GM12878 (cell line): ENCODE results near the gene IRF9. TPM values are rescaled to one million over a fixed set of nuclear protein-coding genes. Genes with fewer than 3 reads are reported as not detected.
A peak's percentile ranks its signal among the peaks of the same experiment; 100 is the strongest.

ENCODE experiments used
- BACH1 ChIP-seq: fragments of 450-650 bp; IDR thresholded peaks from 2 replicates; pipeline ENCODE4 v1.6.1; 2017; ENCODE audit warnings: mild to moderate bottlenecking, borderline replicate concordance
- CBX3 ChIP-seq: fragments of 200-600 bp; sonication (generic); IDR thresholded peaks from 2 replicates; pipeline ENCODE4 v1.6.1; 2016; ENCODE audit warnings: low read depth, borderline replicate concordance
- DPF2 ChIP-seq: fragments of 450-650 bp; IDR thresholded peaks from 2 replicates; pipeline ENCODE4 v1.6.1; 2017; ENCODE audit warnings: mild to moderate bottlenecking
- FOXK2 ChIP-seq: fragments of 450-650 bp; IDR thresholded peaks from 2 replicates; pipeline ENCODE4 v1.6.1; 2017; ENCODE audit warnings: mild to moderate bottlenecking, moderate library complexity
- GATAD2B ChIP-seq: fragments of 450-650 bp; conservative IDR thresholded peaks from 2 replicates; pipeline ENCODE4 v1.6.1; 2017; ENCODE audit warnings: low read depth, mild to moderate bottlenecking, moderate library complexity
- MEF2B ChIP-seq: fragments of 450-650 bp; IDR thresholded peaks from 2 replicates; pipeline ENCODE4 v1.6.1; 2018; ENCODE audit warnings: mild to moderate bottlenecking, moderate library complexity; ENCODE audit not compliant: partially characterized antibody, poor library complexity, severe bottlenecking
- MTA2 ChIP-seq: fragments of 450-650 bp; IDR thresholded peaks from 2 replicates; pipeline ENCODE4 v1.6.1; 2016; ENCODE audit warnings: low read depth, mild to moderate bottlenecking, moderate library complexity
- MYC ChIP-seq: IDR thresholded peaks from 2 replicates; pipeline ENCODE4 v1.6.1; 2011; ENCODE audit warnings: mild to moderate bottlenecking, low read length, moderate library complexity, inconsistent platforms; ENCODE audit not compliant: insufficient read depth, insufficient replicate concordance, insufficient read length, severe bottlenecking
- POLR2A ChIP-seq: IDR thresholded peaks from 2 replicates; pipeline ENCODE4 v1.6.1; 2011; ENCODE audit warnings: low read depth, mild to moderate bottlenecking, low read length
- POU2F2 ChIP-seq: IDR thresholded peaks from 3 replicates; pipeline ENCODE4 v1.6.1; 2011; ENCODE audit warnings: low read depth, mild to moderate bottlenecking, low read length, borderline replicate concordance
- RB1 ChIP-seq: fragments of 450-650 bp; formaldehyde crosslinking; IDR thresholded peaks from 2 replicates; pipeline ENCODE4 v1.6.1; 2017; ENCODE audit warnings: mild to moderate bottlenecking, borderline replicate concordance
- RBBP5 ChIP-seq: fragments of 200-600 bp; sonication (generic); conservative IDR thresholded peaks from 2 replicates; pipeline ENCODE4 v1.6.1; 2016
- RELB ChIP-seq: fragments of 450-650 bp; IDR thresholded peaks from 2 replicates; pipeline ENCODE4 v1.6.1; 2017; ENCODE audit warnings: low read depth, mild to moderate bottlenecking, moderate library complexity
- SIX5 ChIP-seq: IDR thresholded peaks from 2 replicates; pipeline ENCODE4 v1.6.1; 2011; ENCODE audit warnings: mild to moderate bottlenecking, low read depth, low read length, moderate library complexity; ENCODE audit not compliant: severe bottlenecking
- SMAD5 ChIP-seq: IDR thresholded peaks from 2 replicates; pipeline ENCODE4 v1.6.1; 2016; ENCODE audit warnings: antibody characterized with exemption, low read depth
- SP1 ChIP-seq: IDR thresholded peaks from one replicate; pipeline ENCODE4 v1.6.1; 2011; ENCODE audit warnings: low read depth, low read length
- STAT1 ChIP-seq: fragments of 450-650 bp; conservative IDR thresholded peaks from 2 replicates; pipeline ENCODE4 v1.6.1; 2014; ENCODE audit warnings: antibody characterized with exemption, mild to moderate bottlenecking
- TAF1 ChIP-seq: IDR thresholded peaks from 2 replicates; pipeline ENCODE4 v1.6.1; 2011; ENCODE audit warnings: mild to moderate bottlenecking, low read depth, low read length, borderline replicate concordance
- TARDBP ChIP-seq: IDR thresholded peaks from 2 replicates; pipeline ENCODE4 v1.6.1; 2016; ENCODE audit warnings: borderline replicate concordance
- YBX1 ChIP-seq: fragments of 450-650 bp; IDR thresholded peaks from 2 replicates; pipeline ENCODE4 v1.6.1; 2016; ENCODE audit warnings: antibody characterized with exemption
- ZBTB40 ChIP-seq: fragments of 450-650 bp; IDR thresholded peaks from 2 replicates; pipeline ENCODE4 v1.6.1; 2016; ENCODE audit warnings: mild to moderate bottlenecking, moderate library complexity, borderline replicate concordance
- ZSCAN29 ChIP-seq: fragments of 450-650 bp; IDR thresholded peaks from 2 replicates; pipeline ENCODE4 v1.6.1; 2017; ENCODE audit warnings: mild to moderate bottlenecking, moderate library complexity
- polyA plus RNA-seq, 11 experiments: library from polyadenylated mRNA; depleted of rRNA in 4 of 11; unstranded in 6 of 11; stranded (reverse) in 5 of 11; fragments of >200 nt; fragmentation: Nextera tagmentation in 4 of 11; fragmentation: Illumina TruSeq in 1 of 11; extraction: Ambion mirVana in 4 of 11; extraction: Trizol in 1 of 11; gene quantifications; 1 replicate in 1 of 11; 2 replicates in 10 of 11; pipeline versions ENCODE4 v1.2.1 to v1.2.3, GENCODE V29; 2011 to 2016; ENCODE audit warnings: inconsistent platforms in 2 of 11, missing spikeins in 2 of 11, low read depth in 1 of 11
- total RNA-seq, 4 experiments: library from RNA; depleted of rRNA in 3 of 4; stranded (reverse); fragments of >200 nt in 3 of 4; fragmentation: Illumina TruSeq in 1 of 4; extraction: Trizol in 1 of 4; gene quantifications; 2 replicates each; pipeline versions ENCODE4 v1.2.1 to v1.2.3, GENCODE V29; 2013 to 2021
- TF ChIP-seq, protein P1 (sequence below): IDR thresholded peaks from 2 replicates; pipeline ENCODE4 v1.6.1; 2011; ENCODE audit warnings: borderline replicate concordance, low read depth, mild to moderate bottlenecking, moderate library complexity, mixed read lengths, low read length; ENCODE audit not compliant: insufficient read depth; ENCODE audit errors: extremely low read length
- TF ChIP-seq, protein P2 (sequence below): IDR thresholded peaks from 2 replicates; pipeline ENCODE4 v1.6.1; 2012; ENCODE audit warnings: low read depth, low read length, improper control_type of control experiment

The IRF9 gene
- total and polyA plus RNA-seq, 10 of the 15 experiments (the other 5 are each of a cell fraction or from before 2014, with no cell fraction given): 47.6 to 234 (median 148) TPM

- peak; percentile 91 for TF ChIP-seq ZBTB40
- TF ChIP-seq CBX3: no peak
- TF ChIP-seq, protein P1, sequence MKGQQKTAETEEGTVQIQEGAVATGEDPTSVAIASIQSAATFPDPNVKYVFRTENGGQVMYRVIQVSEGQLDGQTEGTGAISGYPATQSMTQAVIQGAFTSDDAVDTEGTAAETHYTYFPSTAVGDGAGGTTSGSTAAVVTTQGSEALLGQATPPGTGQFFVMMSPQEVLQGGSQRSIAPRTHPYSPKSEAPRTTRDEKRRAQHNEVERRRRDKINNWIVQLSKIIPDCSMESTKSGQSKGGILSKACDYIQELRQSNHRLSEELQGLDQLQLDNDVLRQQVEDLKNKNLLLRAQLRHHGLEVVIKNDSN: no peak
- TF ChIP-seq, protein P2, sequence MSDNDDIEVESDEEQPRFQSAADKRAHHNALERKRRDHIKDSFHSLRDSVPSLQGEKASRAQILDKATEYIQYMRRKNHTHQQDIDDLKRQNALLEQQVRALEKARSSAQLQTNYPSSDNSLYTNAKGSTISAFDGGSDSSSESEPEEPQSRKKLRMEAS: peak; percentile 89
- peak; percentile 77 for TF ChIP-seq DPF2
- peak; percentile 95 for TF ChIP-seq MYC
- TF ChIP-seq MEF2B: peak; percentile 97
- peak; percentile 79 for TF ChIP-seq TARDBP
- peak; percentile 61; the same call in 1 of the 2 replicates for TF ChIP-seq TAF1
- TF ChIP-seq BACH1: peak; percentile 56; the same call in 1 of the 2 replicates
- peak; percentile 98 for TF ChIP-seq GATAD2B
- no peak for TF ChIP-seq RBBP5
- 0 out of 2 replicates have a peak, but pooled peaks have one; percentile 12 for TF ChIP-seq FOXK2
- peak; percentile 92; the same call in 1 of the 2 replicates for TF ChIP-seq STAT1
- TF ChIP-seq SIX5: peak; percentile 70
- TF ChIP-seq MTA2: no peak
- TF ChIP-seq RELB: peak; percentile 71
- TF ChIP-seq ZSCAN29: no peak
- peak; percentile 95 for TF ChIP-seq POLR2A
- TF ChIP-seq YBX1: no peak
- peak; percentile 98; the same call in 1 of the 2 replicates for TF ChIP-seq RB1
- no peak; the same call in 1 of the 2 replicates for TF ChIP-seq SMAD5
- TF ChIP-seq POU2F2: peak; percentile 48; the same call in 1 of the 3 replicates
- TF ChIP-seq SP1: peak; percentile 19
Observed at GRCh38 chr14:24195186-24196070, 34.4 kb downstream of the IRF9 start, which contains the start of gene TM9SF1 (continued).
